ENCODE data around the gene APP.

DNA sequence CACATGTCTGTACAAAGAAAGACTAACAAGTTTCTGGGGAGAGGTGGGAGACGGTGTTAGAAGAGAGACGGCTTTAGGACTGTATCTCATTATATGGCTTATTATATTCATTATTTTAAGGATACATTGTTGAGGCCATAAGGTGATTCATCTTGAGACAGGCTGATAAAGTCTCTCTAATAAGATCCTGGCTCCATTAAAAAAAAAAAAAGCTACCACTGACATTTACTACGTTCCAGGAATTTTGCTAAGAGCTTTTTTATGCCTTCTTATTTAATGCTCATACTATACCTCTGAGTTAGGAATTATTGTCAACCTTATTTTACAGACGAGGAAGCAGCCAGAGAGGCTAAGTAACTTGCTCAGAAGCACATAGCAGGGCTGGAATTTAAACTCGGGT is 262.1 kb downstream of the APP start:
- TF ChIP-seq POLR2AphosphoS5 (IDR thresholded peaks at IDR 0.05; ENCODE audit: low read depth) (no peak), SPI1 (IDR thresholded peaks at IDR 0.05; ENCODE audit: borderline replicate concordance, low read depth) (no peak), GABPA (IDR thresholded peaks at IDR 0.05; ENCODE audit: low read depth) (no peak)
- TF ChIP-seq, protein P1, sequence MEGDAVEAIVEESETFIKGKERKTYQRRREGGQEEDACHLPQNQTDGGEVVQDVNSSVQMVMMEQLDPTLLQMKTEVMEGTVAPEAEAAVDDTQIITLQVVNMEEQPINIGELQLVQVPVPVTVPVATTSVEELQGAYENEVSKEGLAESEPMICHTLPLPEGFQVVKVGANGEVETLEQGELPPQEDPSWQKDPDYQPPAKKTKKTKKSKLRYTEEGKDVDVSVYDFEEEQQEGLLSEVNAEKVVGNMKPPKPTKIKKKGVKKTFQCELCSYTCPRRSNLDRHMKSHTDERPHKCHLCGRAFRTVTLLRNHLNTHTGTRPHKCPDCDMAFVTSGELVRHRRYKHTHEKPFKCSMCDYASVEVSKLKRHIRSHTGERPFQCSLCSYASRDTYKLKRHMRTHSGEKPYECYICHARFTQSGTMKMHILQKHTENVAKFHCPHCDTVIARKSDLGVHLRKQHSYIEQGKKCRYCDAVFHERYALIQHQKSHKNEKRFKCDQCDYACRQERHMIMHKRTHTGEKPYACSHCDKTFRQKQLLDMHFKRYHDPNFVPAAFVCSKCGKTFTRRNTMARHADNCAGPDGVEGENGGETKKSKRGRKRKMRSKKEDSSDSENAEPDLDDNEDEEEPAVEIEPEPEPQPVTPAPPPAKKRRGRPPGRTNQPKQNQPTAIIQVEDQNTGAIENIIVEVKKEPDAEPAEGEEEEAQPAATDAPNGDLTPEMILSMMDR (IDR thresholded peaks at IDR 0.05; ENCODE audit: insufficient read depth, low read length) = no peak
- TF ChIP-seq, protein P2, sequence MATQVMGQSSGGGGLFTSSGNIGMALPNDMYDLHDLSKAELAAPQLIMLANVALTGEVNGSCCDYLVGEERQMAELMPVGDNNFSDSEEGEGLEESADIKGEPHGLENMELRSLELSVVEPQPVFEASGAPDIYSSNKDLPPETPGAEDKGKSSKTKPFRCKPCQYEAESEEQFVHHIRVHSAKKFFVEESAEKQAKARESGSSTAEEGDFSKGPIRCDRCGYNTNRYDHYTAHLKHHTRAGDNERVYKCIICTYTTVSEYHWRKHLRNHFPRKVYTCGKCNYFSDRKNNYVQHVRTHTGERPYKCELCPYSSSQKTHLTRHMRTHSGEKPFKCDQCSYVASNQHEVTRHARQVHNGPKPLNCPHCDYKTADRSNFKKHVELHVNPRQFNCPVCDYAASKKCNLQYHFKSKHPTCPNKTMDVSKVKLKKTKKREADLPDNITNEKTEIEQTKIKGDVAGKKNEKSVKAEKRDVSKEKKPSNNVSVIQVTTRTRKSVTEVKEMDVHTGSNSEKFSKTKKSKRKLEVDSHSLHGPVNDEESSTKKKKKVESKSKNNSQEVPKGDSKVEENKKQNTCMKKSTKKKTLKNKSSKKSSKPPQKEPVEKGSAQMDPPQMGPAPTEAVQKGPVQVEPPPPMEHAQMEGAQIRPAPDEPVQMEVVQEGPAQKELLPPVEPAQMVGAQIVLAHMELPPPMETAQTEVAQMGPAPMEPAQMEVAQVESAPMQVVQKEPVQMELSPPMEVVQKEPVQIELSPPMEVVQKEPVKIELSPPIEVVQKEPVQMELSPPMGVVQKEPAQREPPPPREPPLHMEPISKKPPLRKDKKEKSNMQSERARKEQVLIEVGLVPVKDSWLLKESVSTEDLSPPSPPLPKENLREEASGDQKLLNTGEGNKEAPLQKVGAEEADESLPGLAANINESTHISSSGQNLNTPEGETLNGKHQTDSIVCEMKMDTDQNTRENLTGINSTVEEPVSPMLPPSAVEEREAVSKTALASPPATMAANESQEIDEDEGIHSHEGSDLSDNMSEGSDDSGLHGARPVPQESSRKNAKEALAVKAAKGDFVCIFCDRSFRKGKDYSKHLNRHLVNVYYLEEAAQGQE (IDR thresholded peaks at IDR 0.05; ENCODE audit: insufficient replicate concordance, low read depth) = no peak
